SKM-1 (cell line): Measurements from ENCODE around the gene TUBA3E.
"Not testable (repeated sequence)": the region's sequence is repeated elsewhere in the genome, so short reads cannot be mapped to it uniquely, and the experiment has no call there.

Source experiments
- DNase-seq: peaks from one replicate; lab custom pipeline; 2025; ENCODE audit not compliant: unreplicated experiment; lab: John Stamatoyannopoulos, UW

Gene TUBA3E

GRCh38 chr2:130192451-130192850, 5.8 kb downstream of the TUBA3E start:
- DNase-seq, result not testable (repeated sequence)

GRCh38 chr2:130191319-130191718, 6.9 kb downstream of the TUBA3E start:
- not testable (repeated sequence) for DNase-seq

- no peak for DNase-seq
Measured at GRCh38 chr2:130190237-130190636, 8.0 kb downstream of the TUBA3E start.

GRCh38 chr2:130188958-130189357, 9.3 kb downstream of the TUBA3E start:
- not testable (repeated sequence) for DNase-seq

- DNase-seq, result not testable (repeated sequence)
Measured at GRCh38 chr2:130187859-130188792, 10.1 kb downstream of the TUBA3E start.

- DNase-seq, result no peak
Measured at GRCh38 chr2:130187268-130187667, 11.0 kb downstream of the TUBA3E start.

GRCh38 chr2:130186391-130186790, 11.8 kb downstream of the TUBA3E start:
- no peak for DNase-seq

GRCh38 chr2:130185896-130186295, 12.3 kb downstream of the TUBA3E start:
- no peak for DNase-seq

- DNase-seq, result no peak
Measured at GRCh38 chr2:130185436-130185835, 12.8 kb downstream of the TUBA3E start.

GRCh38 chr2:130183512-130184373, 14.5 kb downstream of the TUBA3E start:
- no peak for DNase-seq

GRCh38 chr2:130182826-130183511, 15.3 kb downstream of the TUBA3E start:
- DNase-seq, result not testable (repeated sequence)

- DNase-seq, result peak; percentile 67
Measured at GRCh38 chr2:130181880-130182682, 16.2 kb downstream of the TUBA3E start, which contains the start of gene MZT2B. TSS of gene MZT2B (plus strand) at chr2:130182262. CDS start at chr2:130182283, 21 bp downstream.

- DNase-seq, result peak; percentile 68
Measured at GRCh38 chr2:130181325-130181879, 16.8 kb downstream of the TUBA3E start, which contains the start of gene SMPD4. TSS of gene SMPD4 (minus strand) at chr2:130181602. CDS start at chr2:130176592, 5,010 bp downstream.

- not testable (repeated sequence) for DNase-seq
Measured at GRCh38 chr2:130180404-130181324, 17.6 kb downstream of the TUBA3E start.

GRCh38 chr2:130174866-130175265, 23.4 kb downstream of the TUBA3E start:
- not testable (repeated sequence) for DNase-seq

GRCh38 chr2:130169896-130170295, 28.3 kb downstream of the TUBA3E start:
- DNase-seq, result no peak

- not testable (repeated sequence) for DNase-seq
Measured at GRCh38 chr2:130169163-130169562, 29.1 kb downstream of the TUBA3E start.

- not testable (repeated sequence) for DNase-seq
Measured at GRCh38 chr2:130166611-130167010, 31.6 kb downstream of the TUBA3E start.
